ENCODE data around the gene LPGAT1.

DNA sequence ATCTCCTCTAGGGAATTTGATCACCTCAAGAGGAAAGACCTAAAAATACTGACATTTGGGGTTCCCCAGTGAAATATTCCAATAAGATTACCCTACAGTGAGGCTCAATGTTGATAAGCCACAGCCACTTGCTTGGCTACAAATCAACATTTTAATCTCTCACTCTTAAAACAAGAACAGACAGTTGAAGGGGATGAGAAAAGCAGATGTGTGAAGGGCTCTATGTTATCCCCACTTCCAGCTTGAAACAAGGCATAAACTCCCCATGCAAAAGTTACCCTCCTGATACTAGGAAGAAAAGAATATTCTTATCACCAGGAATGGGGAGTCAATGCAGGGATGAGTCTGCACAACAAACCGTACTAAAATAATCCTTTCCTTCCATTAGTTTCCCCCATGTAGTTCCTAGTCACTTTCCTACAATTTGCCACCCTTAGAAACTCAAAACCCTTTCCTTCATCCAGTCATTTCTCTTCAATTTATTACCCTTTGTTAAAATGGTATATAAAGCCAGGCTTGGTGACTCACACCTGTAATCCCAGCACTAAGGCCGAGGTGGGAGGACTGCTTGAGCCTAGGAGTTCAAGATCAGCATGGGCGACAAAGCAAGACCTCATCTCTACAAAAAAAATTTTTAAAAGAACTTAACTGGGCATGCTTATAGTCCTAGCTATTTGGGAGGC is 29.5 kb downstream of the LPGAT1 start:
- no peak for TF ChIP-seq POLR2AphosphoS5 (IDR thresholded peaks at IDR 0.05; ENCODE audit: low read depth, low read length)
- TF ChIP-seq SIN3A (IDR thresholded peaks at IDR 0.05; ENCODE audit: borderline replicate concordance, insufficient read depth, low read length): no peak
